Mucosa of descending colon (tissue), 3 donors: ENCODE results near the gene DDX24. TPM values are rescaled to one million over a fixed set of nuclear protein-coding genes. Genes with fewer than 3 reads are reported as not detected.

ENCODE experiments used
- ATAC-seq: fragments of 200-7000 bp; cut with Tn5 transposase; one replicate; pipeline ENCODE4 v1.9.1; 2020; ENCODE audit warnings: mild to moderate bottlenecking, moderate library complexity
- DNase-seq, 3 donors: peaks; one replicate each; pipeline ENCODE4 v3.0.0-alpha.2; 2020
- H3K36me3 ChIP-seq: fragments of 200-600 bp; one replicate; pipeline ENCODE4 v1.8.0; 2021; ENCODE audit warnings: low read depth, mild to moderate bottlenecking
- H3K4me1 ChIP-seq: fragments of 200-600 bp; one replicate; pipeline ENCODE4 v1.8.0; 2021; ENCODE audit warnings: low read depth, mild to moderate bottlenecking
- H3K4me3 ChIP-seq: fragments of 200-600 bp; one replicate; pipeline ENCODE4 v1.8.0; 2021; ENCODE audit warnings: mild to moderate bottlenecking
- H3K9me3 ChIP-seq: fragments of 200-600 bp; one replicate; pipeline ENCODE4 v1.8.0; 2021; ENCODE audit warnings: mild to moderate bottlenecking
- CTCF ChIP-seq: fragments of 200-600 bp; IDR thresholded peaks from one replicate; pipeline ENCODE4 v1.8.0; 2022; ENCODE audit warnings: antibody characterized with exemption, mild to moderate bottlenecking
- intact Hi-C, 2 donors: fragments of 100-400 bp; cut with DNase I in 1 of 2; cut with micrococcal nuclease in 1 of 2; formaldehyde crosslinking; loops; one replicate each; pipeline versions ENCODE4 v1.11.0 to v1.11.1; 2022; cut with DNase I, micrococcal nuclease
- total RNA-seq, 3 donors: library from RNA; stranded (reverse); fragmentation: NEBNext Ultra II Directional in 2 of 3; extraction: Animal tissue kit (Norgen Biotek cat#: 25700) in 2 of 3; gene quantifications; one replicate each; pipeline versions ENCODE4 v1.2.1 to v1.2.4, GENCODE V29; 2021 to 2023
- donor health status: DM: no; HTN: no; CAD: no; lungs with moderate emphysema.
- donor health status: DM: no; HTN: no; CAD: no.
- donor health status: DM: no; HTN: yes; CAD: no.

Gene DDX24
- total RNA-seq, 3 donors from 2014 or later: 90.6 to 197 (median 107) TPM

- H3K4me3 ChIP-seq: no peak overlapping the region
- peak; percentile 15 for TF ChIP-seq CTCF
- ATAC-seq: peak; percentile 57
- H3K9me3 ChIP-seq: no peaks in the 10 kb centered on the region
- peak in 2 of 3 donors; percentile 61 to 76 for DNase-seq
- intact Hi-C loops: no loop called here
- H3K4me1 ChIP-seq: no peaks in the 10 kb centered on the region
- no peaks in the 10 kb centered on the region for H3K36me3 ChIP-seq
These were observed 29.9 kb downstream of the DDX24 start for GRCh38 chr14:94051115-94051514.

- Histone ChIP-seq H3K36me3 (no peaks in the 10 kb centered on the region), H3K4me1 (no peaks in the 10 kb centered on the region), H3K4me3 (no peak overlapping the region), H3K9me3 (no peaks in the 10 kb centered on the region)
- intact Hi-C loops: no loop called here
- DNase-seq (no peak), ATAC-seq (no peak)
- TF ChIP-seq CTCF: no peak
These were observed 30.6 kb downstream of the DDX24 start for GRCh38 chr14:94050231-94050880.

GRCh38 chr14:94049625-94050023 is 31.4 kb downstream of the DDX24 start:
- Histone ChIP-seq H3K4me3 (no peak overlapping the region), H3K9me3 (no peaks in the 10 kb centered on the region), H3K36me3 (no peaks in the 10 kb centered on the region), H3K4me1 (no peaks in the 10 kb centered on the region)
- TF ChIP-seq CTCF: no peak
- intact Hi-C loops: no loop called here
- DNase-seq: no peak
- no peak for ATAC-seq

GRCh38 chr14:94048691-94049624 is 32.0 kb downstream of the DDX24 start:
- Histone ChIP-seq H3K36me3 (no peaks in the 10 kb centered on the region), H3K4me3 (no peak overlapping the region), H3K9me3 (no peaks in the 10 kb centered on the region), H3K4me1 (no peaks in the 10 kb centered on the region)
- TF ChIP-seq CTCF: no peak
- intact Hi-C loops: no loop called here
- no peak for DNase-seq
- no peak for ATAC-seq

- H3K36me3 ChIP-seq: no peaks in the 10 kb centered on the region
- no peak for DNase-seq
- H3K4me1 ChIP-seq: no peaks in the 10 kb centered on the region
- ATAC-seq: no peak
- no peak overlapping the region for H3K4me3 ChIP-seq
- no peak for TF ChIP-seq CTCF
- intact Hi-C loops: no loop called here
- no peaks in the 10 kb centered on the region for H3K9me3 ChIP-seq
These were observed 33.4 kb downstream of the DDX24 start for GRCh38 chr14:94047581-94047980.
